ENCODE measurements around the gene FAM168B. TPM values are rescaled to one million over a fixed set of nuclear protein-coding genes. Genes with fewer than 3 reads are reported as not detected.

The FAM168B gene
- polyA plus RNA-seq, 2 of the 4 experiments (the other 2 are of a cell fraction): 83.2 to 86.8 TPM

GRCh38 chr2:131042148-131042775 lies 51.0 kb downstream of the FAM168B start:
- ATAC-seq (no peak), DNase-seq (ENCODE audit: low read depth in 1 of 2, low spot score in 1 of 2) (no peak), FAIRE-seq (no peak)
- Histone ChIP-seq H3K4me1 (no peaks in the 10 kb centered on the region), H3K27ac (no peak overlapping the region), H3K4me2 (no peak overlapping the region), H3K4me3 (no peak overlapping the region), H3K9me3 (no peaks in the 10 kb centered on the region)
- WGBS (ENCODE audit: missing lambda C conversion rate): 88% methylated on average over 7 of the region's 7 CpGs
- POLR2A ChIA-PET: no interaction called here
- CTCF ChIA-PET: interaction anchor here (1.3 to 1.6 kb wide), 3 partner anchors 9 to 78 kb away, joined by 3 to 5 read pairs (median 3); no protein-coding TSS in a partner anchor
- TF ChIP-seq ELK1 (IDR thresholded peaks at IDR 0.05; ENCODE audit: low read depth, low read length) (no peak), CHD2 (IDR thresholded peaks at IDR 0.05; ENCODE audit: low read length, partially characterized antibody) (no peak), GATA3 (IDR thresholded peaks at IDR 0.05; ENCODE audit: borderline replicate concordance) (no peak), HES2 (IDR thresholded peaks at IDR 0.05) (no peak)

GRCh38 chr2:131041402-131042147 lies 51.7 kb downstream of the FAM168B start:
- no peak for FAIRE-seq
- no peak overlapping the region for H3K4me3 ChIP-seq
- 84% methylated on average over 12 of the region's 14 CpGs for WGBS (ENCODE audit: missing lambda C conversion rate)
- ChIA-PET POLR2A (no interaction called here), CTCF (interaction anchor here (0.9 to 2.1 kb wide), 8 partner anchors 9 to 244 kb away, joined by 3 to 7 read pairs (median 4); no protein-coding TSS in a partner anchor)
- no peak overlapping the region for H3K4me2 ChIP-seq
- no peak for DNase-seq (ENCODE audit: low read depth in 1 of 2, low spot score in 1 of 2)
- TF ChIP-seq HOXB5 (CRISPR knock-in tag; IDR thresholded peaks at IDR 0.05): no peak
- TF ChIP-seq EHF (CRISPR knock-in tag; IDR thresholded peaks at IDR 0.05): no peak
- no peak for TF ChIP-seq POLR2AphosphoS2 (conservative IDR thresholded peaks at IDR 0.05; ENCODE audit: low read length)
- no peak for TF ChIP-seq RAD21 (conservative IDR thresholded peaks at IDR 0.05 in 1 of 2, IDR thresholded peaks at IDR 0.05 in 1 of 2)
- TF ChIP-seq EHMT2 (IDR thresholded peaks at IDR 0.05; ENCODE audit: low read depth): no peak
- no peaks in the 10 kb centered on the region for H3K9me3 ChIP-seq
- no peak overlapping the region for H3K27ac ChIP-seq
- no peaks in the 10 kb centered on the region for H3K4me1 ChIP-seq
- ATAC-seq: no peak

- ChIA-PET CTCF (interaction anchor here (0.9 to 2.1 kb wide), 7 partner anchors 8 to 243 kb away, joined by 3 to 7 read pairs (median 4); no protein-coding TSS in a partner anchor), POLR2A (no interaction called here)
- ATAC-seq (no peak), DNase-seq (ENCODE audit: low read depth in 1 of 2, low spot score in 1 of 2) (no peak), FAIRE-seq (no peak)
- Histone ChIP-seq H3K4me2 (no peak overlapping the region), H3K4me3 (no peak overlapping the region), H3K4me1 (no peaks in the 10 kb centered on the region), H3K27ac (no peak overlapping the region), H3K9me3 (no peaks in the 10 kb centered on the region)
- WGBS (ENCODE audit: missing lambda C conversion rate): 88% methylated on average over 19 of the region's 23 CpGs
- TF ChIP-seq HOXB13 (CRISPR knock-in tag; IDR thresholded peaks at IDR 0.05; ENCODE audit: low read depth) (no peak), NFE2L2 (conservative IDR thresholded peaks at IDR 0.05; ENCODE audit: low read length) (no peak), CBX2 (IDR thresholded peaks at IDR 0.05; ENCODE audit: borderline replicate concordance, low read depth) (no peak), HMGXB4 (CRISPR knock-in tag; IDR thresholded peaks at IDR 0.05; ENCODE audit: borderline replicate concordance) (no peak), ZC3H11A (IDR thresholded peaks at IDR 0.05) (no peak), HDAC2 (IDR thresholded peaks at IDR 0.05) (no peak), HEYL (CRISPR knock-in tag; IDR thresholded peaks at IDR 0.05) (no peak), TFCP2L1 (CRISPR knock-in tag; IDR thresholded peaks at IDR 0.05) (no peak), CBX8 (IDR thresholded peaks at IDR 0.05) (no peak), HOXA7 (CRISPR knock-in tag; IDR thresholded peaks at IDR 0.05) (no peak), CHD2 (IDR thresholded peaks at IDR 0.05; ENCODE audit: low read length, partially characterized antibody) (no peak), HOXB5 (CRISPR knock-in tag; IDR thresholded peaks at IDR 0.05) (no peak), EHF (CRISPR knock-in tag; IDR thresholded peaks at IDR 0.05) (no peak), E2F6 (IDR thresholded peaks at IDR 0.05; ENCODE audit: borderline replicate concordance, low read depth) (no peak), MAFK (IDR thresholded peaks at IDR 0.05; ENCODE audit: partially characterized antibody) (no peak), GATA3 (IDR thresholded peaks at IDR 0.05; ENCODE audit: borderline replicate concordance) (no peak), RAD21 (conservative IDR thresholded peaks at IDR 0.05 in 1 of 2, IDR thresholded peaks at IDR 0.05 in 1 of 2) (no peak)
Measured at GRCh38 chr2:131040661-131041401, 52.4 kb downstream of the FAM168B start.

Measured in A549 (cell line).